HG03439 (cell line): Measurements from ENCODE around the gene TJP2.
"Not testable (repeated sequence)": the region's sequence is repeated elsewhere in the genome, so short reads cannot be mapped to it uniquely, and the experiment has no call there.

Experiments used
- ATAC-seq: cut with Tn5 transposase; IDR thresholded peaks from one replicate; pipeline ENCODE4 v1.9.1; 2021; ENCODE audit warnings: mild to moderate bottlenecking, moderate library complexity; ENCODE audit not compliant: unreplicated experiment

Gene TJP2

DNA sequence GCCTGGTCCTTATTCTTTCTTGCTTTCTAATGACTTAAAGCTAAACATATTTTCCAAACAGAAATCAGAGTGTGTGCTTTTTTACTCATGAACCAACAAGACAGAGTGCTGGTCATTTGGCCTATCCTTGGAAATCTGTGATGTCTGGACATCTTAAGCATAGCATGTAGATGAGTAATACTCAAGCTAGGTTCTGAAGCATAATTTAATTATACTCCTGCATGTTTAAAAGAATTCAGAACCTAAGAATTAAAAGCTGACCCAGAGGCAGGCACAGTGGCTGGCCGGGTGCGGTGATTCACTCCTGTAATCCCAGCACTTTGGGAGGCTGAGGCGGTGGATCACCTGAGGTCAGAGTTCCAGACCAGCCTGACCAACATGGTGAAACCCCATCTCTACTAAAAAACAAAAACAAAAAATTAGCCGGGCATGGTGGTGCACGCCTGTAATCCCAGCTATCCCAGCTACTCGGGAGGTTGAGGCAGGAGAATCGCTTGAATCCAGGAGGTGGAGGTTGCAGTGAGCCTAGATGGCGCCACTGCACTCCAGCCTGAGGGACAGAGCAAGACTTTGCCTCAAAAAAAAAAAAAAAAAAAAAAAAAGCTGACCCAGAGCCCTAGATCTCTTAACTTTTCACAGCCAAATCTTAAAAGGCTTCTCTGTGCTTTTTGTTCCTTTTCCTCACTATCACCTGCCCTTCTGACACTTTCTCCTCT lies 16.2 kb upstream of the TJP2 start:
- no peak for ATAC-seq

DNA sequence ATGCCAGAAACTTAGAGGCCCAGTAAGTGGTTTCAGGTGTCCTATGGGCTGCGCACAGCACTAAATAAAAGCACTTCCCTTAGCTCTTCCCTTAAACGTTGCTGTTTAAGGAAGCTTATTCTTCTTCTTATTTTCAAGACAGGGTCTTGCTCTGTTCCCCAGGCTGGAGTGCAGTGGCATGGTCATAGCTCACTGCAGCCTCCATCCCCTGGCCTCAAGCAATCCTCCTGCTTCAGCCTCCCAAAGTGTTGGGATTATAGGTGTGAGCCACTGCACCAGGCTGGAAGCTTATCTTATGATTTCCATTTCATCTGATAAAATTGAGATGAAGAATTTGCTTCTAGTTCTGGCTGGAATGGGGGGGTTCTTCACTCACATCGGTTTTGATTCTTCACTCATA lies 15.6 kb upstream of the TJP2 start:
- no peak for ATAC-seq

DNA sequence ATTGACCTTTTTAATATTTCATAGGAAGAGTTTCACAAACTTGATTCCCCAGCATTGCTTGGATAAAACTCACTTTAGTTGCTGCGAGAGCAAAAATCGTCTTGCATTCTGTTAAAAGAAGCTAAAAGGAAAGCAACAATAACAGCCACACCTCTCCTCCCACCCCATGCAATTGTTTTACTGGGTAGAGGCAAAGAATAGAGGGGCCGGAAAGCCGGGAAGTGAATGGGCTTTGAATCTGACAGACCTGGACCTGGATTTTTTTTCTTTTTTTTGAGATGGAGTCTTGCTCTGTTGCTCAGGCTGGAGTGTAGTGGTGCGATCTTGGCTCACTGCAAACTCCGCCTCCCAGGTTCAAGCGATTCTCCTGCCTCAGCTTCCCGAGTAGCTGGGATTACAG lies 9.5 kb upstream of the TJP2 start:
- not testable (repeated sequence) for ATAC-seq

DNA sequence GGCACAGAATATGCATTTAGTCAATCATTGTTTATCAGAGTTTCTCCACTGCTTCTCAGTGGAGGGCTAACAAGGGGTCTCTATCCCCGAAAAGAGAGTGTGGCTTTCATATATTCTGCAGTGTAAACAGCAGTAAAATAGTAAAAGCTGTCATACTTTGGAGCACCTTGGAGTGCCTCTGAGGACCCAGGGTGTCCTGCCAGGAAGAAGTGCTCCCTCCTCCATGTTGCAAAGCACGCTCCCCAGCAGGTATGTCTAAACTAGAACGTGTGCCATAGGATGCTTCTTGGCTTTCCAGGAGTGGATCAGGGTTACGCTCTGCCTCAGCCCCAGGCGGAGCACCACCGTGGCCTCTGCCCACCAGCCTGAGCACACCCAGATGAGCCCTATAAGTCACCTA lies 8.5 kb upstream of the TJP2 start:
- no peak for ATAC-seq

DNA sequence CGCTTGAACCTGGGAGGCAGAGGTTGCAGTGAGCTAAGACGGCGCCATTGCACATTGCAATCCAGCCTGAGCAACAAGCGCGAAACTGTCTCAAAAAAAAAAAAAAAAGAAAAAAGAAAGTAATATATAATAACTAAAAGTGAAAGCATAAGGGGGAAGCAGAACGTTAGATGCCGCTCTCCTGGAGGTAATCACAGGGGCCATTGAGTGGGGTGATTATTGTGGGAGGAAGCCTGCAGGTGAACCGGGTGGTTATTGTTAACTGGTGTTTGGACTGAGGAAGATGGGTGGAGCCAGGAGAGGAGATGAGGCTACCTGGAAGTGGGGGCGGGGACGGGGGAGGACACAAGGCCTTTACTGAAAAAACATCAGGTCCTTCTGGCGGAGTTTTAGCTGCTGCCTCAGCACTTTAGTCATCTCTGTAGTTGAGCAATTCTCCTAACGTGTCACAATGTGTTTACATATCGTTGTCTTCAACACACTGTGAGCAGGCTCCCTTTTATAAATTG lies 5.3 kb upstream of the TJP2 start:
- peak; percentile 38 for ATAC-seq

DNA sequence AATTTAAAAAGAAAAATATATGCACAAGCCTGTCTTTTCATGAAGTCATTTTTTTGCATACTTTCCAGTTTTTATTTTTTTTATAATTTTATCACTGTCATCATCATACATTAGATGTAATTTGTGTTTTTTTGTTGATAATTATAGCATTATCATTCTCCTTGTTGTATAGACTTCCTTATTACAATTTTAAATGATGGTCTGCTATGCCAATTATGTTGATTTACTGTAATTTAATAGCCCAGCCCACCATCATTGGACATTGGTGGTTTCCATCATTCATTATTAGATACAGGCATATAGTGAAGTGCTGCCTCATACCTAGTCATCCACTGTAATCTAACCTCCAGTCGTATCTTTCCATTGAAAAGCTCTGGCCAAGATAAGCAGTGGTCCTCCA lies 3.8 kb upstream of the TJP2 start:
- ATAC-seq = no peak

DNA sequence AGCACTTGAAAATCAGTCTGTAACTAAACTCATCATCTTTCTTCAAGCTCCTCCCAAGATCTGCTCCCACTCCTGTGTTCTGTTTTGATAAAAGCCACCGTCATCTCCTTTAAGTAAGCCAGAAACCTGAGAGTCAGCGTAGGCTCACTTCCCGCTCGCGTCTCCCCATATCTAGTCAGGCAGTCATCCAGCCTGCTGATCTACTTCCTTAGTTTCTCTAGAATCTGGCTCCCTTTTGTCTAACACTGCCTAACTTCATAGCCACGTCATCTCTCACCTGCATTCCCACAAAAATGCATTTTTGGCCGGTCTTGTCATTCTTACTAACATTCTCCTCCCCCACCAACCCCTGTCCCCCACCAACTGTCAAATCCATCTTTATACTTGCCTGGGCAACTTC lies 3.0 kb upstream of the TJP2 start:
- ATAC-seq = no peak

DNA sequence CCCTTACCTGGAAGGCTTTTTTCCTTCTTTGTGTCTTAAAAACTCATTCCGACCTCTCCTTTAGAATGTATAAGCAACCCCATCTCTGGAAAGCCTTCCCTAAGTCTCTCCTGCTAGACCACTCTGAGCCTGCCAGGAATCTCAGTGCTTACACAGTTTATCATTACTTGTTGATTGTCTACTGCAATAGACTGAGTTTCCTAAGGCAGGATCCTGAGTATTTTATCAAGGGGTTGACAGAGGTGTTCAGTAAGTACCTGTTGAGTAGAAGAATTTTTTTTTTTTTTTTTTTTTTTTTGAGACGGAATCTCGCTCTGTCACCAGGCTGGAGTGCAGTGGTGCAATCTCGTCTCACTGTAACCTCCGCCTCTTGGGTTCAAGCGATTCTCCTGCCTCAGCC lies 2.6 kb upstream of the TJP2 start:
- no peak for ATAC-seq

DNA sequence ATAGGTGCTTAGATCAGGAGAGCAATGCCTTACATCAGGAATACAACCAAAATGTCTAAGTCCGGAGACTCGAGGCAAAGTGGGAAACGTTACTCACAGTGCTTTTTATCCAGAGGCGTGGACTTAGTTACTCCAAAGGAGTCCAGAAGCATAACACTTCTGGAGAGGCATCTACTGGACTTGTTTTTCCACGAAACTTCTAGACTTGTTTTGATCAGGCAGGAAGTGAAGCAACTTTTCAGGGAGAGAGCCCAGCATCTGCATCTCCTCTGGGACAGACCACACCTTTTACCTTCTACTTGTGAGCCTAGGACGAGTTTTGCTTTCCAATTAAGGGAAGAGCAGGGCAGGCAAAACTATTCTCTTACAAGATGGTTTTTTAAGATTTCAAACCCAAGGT lies 1.2 kb upstream of the TJP2 start:
- ATAC-seq = no peak

DNA sequence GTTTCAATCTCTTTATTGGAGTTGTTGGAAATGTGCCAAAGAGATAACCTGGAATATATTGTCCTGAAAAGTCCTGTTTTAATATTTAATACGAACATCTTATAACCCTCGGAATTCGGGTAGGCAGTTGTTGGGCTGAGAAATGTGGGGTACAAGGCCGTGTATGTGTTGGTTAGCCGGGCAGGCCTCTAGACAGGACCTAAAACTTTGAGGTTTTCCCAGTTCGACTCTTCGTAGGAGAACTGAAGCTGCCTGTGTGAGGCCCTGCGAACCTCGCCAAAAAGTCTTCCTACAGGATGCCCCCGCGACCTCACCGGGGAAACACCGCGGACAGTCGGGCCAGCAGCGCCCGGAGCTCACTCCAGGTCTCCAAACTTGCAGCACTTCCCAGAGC lies 583 bp upstream of the TJP2 start:
- ATAC-seq = peak; percentile 5

DNA sequence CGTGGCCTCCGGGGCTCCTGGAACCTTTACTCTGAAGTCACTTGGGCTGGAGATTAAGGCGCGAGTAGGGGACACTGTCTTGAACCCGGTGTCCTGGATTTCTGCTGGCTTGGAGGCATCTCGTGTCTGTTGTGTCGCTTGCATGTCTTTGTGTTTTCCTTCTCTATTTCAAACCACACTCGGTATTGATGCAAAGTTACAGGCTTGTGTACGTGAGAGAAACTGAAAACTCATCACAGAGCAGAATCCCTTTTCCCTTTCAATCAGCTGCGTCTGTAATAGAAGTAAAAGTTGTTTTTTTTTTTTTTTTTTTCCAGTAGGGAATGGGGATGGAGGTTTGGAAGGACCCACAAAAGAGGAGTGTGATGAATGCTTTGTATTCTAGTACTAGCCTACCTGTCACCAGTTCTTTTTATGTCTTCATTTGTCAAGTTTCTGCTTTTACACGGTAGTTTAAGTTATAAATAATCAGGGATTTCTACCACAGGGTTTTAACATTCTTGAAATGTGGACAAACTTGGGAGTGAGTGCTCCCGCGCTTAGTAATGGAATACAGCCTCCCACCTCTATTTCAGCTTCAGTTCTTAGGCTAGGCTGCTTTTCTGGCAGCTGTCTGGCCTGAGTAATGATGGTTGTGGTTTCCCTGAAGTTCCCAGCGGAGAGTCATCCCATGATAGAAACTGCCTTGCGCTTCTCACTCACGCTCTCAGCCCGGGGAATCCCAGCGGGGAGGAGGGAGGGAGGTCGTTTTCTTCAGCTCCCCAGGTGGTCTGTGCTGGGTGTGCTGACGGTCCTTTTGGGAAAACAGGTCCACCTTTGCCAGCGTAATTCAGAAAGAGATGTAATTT lies 763 bp downstream of the TJP2 start:
- ATAC-seq = peak; percentile 50

DNA sequence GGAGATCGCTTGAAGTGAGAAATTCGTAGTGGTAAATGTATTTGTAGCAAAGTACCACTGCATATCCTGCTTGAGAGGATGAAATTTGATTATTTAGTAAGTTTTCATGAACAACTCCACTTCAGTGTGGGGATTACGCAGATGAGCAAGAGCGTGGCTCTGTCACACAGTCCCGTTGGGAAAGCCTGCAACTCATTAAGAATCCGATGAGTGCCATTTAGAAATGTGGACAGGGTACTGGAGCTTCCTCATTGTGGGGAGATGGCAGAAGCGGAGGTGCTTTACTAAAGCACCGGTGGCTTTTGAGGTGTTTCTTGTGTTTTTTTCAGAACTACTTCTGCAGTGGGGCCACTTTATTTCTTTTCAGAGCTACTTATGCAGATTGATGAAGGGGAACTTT lies 1.4 kb downstream of the TJP2 start:
- ATAC-seq = peak; percentile 19

DNA sequence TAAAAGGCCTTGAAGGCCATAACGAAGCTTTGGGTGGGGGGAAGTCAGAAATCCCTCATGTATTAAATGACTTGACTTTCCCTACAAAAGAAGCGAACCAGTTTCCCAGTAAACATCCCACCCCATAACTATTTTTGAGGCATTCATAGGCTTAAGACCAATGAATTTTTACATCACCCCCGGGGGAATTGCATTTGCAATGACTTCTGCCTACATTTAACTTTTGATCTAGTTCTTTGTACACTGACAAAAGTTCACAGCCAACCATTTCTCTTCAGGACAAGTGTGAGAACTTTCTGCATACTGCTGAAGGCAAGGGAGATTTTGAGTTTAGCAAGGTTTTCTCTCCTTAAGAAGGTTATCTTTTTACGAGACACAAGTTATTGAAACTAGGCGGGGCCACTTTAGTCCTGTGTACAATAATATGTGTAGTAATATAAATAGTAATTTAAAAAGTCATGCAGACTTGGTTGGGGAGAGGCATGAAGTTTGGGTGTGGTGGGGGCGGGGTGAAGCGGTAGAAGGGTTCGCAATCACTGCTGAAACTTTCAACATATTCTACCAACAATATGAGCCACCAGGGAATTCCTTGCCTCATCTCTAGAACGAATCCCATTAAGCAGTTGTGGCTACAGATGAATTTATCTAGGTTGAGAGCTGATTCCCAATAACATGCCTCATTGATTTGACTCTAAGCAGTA lies 2.5 kb downstream of the TJP2 start:
- no peak for ATAC-seq

DNA sequence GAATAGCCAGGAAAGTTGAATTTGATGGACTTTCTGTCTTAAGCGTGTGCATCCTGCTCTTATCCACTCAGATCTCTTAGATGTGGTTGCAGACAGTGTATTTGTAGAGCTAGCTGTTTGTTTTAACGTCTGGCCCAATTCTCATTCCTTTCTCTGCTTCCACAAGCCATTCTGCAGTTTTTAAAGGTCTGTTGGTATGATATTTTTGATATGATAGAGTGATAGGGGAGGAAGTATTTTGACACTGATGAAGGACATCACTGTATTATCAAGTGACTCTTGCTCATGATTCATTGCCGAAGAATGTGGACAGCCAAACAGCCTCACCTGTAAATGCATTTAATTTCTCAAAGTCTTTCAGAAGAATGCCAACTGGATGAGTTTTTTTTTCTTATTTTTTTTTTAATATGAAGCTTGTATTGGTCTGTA lies 4.5 kb downstream of the TJP2 start:
- ATAC-seq = no peak

DNA sequence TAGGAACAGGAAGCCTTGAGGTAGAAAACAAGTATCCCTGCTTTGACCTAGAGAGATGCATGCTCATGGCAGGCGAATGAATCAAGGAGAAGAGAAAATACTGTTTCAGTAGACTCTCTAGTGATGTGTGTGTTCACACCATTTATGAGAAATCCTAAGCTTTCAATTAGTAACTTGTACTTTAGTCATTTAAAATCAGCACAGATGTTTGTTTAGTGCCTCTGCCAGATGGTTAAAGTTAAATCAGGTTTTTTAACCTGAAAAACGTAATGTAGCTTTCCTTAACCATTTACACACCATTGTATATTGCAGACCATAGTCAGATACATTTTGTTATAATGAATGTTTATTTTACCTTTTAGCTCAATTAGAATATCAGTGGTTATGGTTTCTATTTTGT lies 5.0 kb downstream of the TJP2 start:
- no peak for ATAC-seq

DNA sequence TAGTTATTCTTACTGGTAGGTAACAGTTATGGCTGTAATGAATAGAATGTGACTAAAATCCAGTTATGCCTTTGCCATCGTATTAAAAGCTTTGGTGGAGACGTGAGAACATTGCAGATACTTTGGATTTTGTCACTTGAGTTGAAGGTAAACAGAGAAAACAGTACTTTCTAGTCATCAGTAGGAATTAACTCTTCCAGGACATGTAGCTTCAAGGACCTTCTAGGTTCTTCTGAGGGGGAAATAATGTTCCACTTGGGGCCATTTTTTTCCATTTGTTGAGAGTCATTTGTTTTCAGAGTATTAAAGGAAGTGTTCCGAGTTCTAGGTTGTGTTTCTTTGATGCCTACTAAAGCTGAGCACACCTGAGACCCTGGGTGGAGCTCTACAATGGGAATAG lies 6.1 kb downstream of the TJP2 start:
- no peak for ATAC-seq

DNA sequence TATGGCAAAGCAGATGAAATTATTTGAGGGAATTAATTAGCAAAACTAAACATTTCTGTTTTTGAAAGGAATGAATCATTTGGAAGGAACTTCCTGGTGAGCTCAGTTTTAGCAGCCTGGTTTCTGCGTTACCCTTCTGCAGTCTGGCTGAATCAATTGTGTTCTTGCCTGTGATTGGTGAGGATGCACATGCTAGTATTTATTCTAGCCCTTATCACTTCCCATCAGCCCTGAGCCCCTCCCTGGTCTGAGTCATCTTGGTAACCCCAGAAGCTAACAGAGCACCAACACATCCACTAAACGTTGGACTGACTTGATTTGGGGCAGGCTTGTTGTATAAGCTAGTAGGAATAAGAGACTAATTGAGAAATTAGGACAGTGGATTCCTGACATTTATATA lies 6.6 kb downstream of the TJP2 start:
- no peak for ATAC-seq

DNA sequence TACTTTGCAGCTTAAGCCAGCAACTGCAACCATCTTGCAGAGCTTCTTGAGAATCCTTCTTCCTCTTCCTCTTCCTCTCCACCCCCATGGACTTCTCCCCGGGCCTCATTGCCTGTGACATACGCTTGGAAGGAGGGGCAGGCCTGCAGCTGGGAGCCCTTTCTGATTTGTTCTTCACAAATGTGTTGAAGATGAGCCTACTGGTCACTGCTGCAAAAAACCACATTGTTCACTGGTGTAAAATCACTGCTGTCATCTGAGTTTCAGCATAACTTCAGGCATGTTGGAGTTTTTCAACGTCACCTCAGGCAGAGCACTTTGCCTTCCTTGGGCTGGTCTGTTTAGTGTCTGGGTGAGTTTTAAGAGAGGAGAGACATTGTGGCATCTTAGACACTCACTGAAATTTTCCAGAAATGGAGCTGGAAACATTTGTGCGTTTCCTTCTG lies 7.9 kb downstream of the TJP2 start:
- ATAC-seq = no peak

DNA sequence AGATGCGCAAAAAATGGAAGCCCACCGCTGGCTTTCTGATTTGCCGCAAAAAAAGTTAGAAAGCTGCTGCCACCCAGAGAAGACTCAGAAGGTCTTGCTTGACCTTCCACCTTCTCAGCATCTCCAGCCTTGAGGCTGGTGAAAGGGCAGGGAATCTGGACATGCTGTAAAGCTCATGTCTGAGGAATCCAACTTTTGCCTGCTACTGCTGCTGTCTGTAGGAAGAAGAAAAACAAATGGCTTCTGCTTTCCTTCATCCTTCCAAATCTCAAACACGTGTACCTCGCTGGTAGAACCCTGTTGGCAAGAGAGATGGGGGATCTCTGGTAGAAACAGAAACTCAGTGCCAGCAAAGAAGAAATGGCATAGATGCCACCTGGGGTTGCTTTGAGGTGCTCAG lies 10.2 kb downstream of the TJP2 start:
- ATAC-seq = no peak

DNA sequence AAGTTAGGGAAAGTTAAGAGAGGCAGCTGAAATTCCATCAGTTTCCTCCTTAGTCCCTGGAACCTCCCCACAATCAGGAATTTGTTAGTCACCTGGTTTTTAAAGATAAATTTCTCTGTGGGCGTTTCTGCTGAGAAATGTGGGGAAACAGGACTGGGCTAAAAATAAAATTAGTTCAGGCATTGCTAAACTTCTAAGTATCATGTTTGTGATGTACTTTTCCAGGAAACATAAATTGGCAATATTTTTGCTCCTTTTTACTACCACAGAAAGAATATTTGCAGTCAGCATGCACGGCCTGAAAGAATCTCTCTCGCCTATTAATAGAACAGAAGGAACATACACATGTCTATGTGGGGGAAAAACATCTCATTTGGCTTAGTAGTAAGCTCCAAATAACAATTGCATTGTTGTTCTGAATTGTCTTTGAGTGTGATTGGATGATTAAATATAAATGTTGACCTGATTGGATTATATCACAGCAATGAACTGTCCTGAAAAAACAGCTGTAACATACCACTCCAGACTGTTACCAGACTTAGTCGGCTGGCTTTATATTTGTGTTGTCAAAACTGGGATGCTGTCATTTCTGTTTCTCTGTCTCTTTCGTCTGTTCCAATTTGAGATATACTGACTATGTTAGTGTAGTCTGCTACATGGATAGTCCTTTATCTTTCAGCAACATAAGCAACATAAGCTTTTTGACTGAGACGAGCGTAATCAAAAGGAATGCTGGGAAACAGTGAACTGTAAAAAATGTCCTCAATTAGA lies 12.9 kb downstream of the TJP2 start:
- no peak for ATAC-seq

DNA sequence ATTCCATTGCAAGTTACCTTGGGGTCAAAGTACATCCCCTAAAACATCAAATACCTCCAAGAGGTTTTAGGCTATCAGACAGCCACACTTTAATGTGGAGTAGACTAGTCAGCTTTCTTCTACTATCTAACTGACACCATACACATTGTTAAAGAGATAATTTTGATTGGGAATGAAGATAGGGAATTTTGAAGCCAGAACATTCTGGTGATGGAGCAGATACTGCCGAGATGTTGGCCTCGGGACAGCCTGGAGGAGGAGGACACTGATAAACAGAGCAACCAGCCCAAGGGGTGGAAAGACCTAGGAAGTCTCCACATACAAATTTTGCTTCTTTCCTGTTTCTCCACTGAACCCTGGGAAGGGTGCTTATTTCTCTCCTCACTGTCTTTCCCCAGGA lies 14.9 kb downstream of the TJP2 start:
- no peak for ATAC-seq
